WTC11 (cell line): ENCODE data around the gene NSFL1C.

Experiments used
- NR1H2 ChIP-seq: sonication (generic); formaldehyde crosslinking; IDR thresholded peaks from 2 replicates; pipeline ENCODE4 v1.9.0; 2021; ENCODE audit warnings: mild to moderate bottlenecking, moderate library complexity, missing genetic modification reagents
- TEAD4 ChIP-seq: sonication (generic); formaldehyde crosslinking; IDR thresholded peaks from 2 replicates; pipeline ENCODE4 v1.8.0; 2022; ENCODE audit warnings: mild to moderate bottlenecking, missing genetic modification reagents
- ZNF138 ChIP-seq: sonication (generic); formaldehyde crosslinking; conservative IDR thresholded peaks from 2 replicates; pipeline ENCODE4 v1.8.1; 2022; ENCODE audit warnings: mild to moderate bottlenecking, moderate library complexity, missing genetic modification reagents
- TF ChIP-seq, protein P1 (sequence below): fragments of 200-600 bp; IDR thresholded peaks from 2 replicates; pipeline ENCODE4 v1.8.0; 2022; ENCODE audit warnings: antibody characterized with exemption
- TF ChIP-seq, protein P2 (sequence below): sonication (generic); formaldehyde crosslinking; IDR thresholded peaks from 2 replicates; pipeline ENCODE4 v1.8.1; 2022; ENCODE audit warnings: low read depth, missing genetic modification reagents, borderline replicate concordance

DNA sequence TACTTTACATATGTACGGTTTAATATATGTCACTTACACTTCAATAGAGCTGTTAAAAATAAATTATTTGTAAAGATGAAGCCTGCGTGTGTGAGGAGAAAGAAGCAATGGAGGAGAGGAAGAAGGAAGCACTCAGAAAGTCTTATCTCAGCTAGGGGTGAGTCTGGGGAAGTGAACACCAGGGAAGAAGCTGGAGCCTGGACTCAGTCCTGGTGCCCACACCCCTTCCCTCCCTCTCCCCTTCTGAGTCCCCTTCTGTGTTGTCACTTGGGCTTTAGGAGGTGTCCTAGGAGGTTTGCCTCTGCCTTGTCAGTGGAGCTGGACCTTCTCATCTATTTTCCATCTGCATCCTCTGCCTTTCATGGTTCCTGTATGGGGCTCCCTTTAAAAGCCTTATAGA lies 22.7 kb upstream of the NSFL1C start:
- TF ChIP-seq ZNF138 (CRISPR knock-in tag) (no peak), TEAD4 (CRISPR knock-in tag) (no peak), NR1H2 (CRISPR knock-in tag) (no peak)
- TF ChIP-seq, protein P1, sequence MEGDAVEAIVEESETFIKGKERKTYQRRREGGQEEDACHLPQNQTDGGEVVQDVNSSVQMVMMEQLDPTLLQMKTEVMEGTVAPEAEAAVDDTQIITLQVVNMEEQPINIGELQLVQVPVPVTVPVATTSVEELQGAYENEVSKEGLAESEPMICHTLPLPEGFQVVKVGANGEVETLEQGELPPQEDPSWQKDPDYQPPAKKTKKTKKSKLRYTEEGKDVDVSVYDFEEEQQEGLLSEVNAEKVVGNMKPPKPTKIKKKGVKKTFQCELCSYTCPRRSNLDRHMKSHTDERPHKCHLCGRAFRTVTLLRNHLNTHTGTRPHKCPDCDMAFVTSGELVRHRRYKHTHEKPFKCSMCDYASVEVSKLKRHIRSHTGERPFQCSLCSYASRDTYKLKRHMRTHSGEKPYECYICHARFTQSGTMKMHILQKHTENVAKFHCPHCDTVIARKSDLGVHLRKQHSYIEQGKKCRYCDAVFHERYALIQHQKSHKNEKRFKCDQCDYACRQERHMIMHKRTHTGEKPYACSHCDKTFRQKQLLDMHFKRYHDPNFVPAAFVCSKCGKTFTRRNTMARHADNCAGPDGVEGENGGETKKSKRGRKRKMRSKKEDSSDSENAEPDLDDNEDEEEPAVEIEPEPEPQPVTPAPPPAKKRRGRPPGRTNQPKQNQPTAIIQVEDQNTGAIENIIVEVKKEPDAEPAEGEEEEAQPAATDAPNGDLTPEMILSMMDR = no peak
- TF ChIP-seq, protein P2, sequence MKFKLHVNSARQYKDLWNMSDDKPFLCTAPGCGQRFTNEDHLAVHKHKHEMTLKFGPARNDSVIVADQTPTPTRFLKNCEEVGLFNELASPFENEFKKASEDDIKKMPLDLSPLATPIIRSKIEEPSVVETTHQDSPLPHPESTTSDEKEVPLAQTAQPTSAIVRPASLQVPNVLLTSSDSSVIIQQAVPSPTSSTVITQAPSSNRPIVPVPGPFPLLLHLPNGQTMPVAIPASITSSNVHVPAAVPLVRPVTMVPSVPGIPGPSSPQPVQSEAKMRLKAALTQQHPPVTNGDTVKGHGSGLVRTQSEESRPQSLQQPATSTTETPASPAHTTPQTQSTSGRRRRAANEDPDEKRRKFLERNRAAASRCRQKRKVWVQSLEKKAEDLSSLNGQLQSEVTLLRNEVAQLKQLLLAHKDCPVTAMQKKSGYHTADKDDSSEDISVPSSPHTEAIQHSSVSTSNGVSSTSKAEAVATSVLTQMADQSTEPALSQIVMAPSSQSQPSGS = no peak
